MM.1S (cell line): Measurements from ENCODE around the gene HPDL.

ENCODE experiments used
- EZH2 ChIP-seq: fragments of 300-600 bp; sonication (generic); optimal IDR thresholded peaks from 2 replicates; pipeline ENCODE3; 2017; ENCODE audit warnings: low read depth, mild to moderate bottlenecking, antibody characterized with exemption, low read length, mixed read lengths
- EZH2phosphoT487 ChIP-seq: fragments of 300-600 bp; sonication (generic); IDR thresholded peaks from 2 replicates; pipeline ENCODE4 v1.6.1; 2018; ENCODE audit warnings: antibody characterized with exemption, low read length
- TF ChIP-seq, protein P1 (sequence below): fragments of 300-600 bp; sonication (generic); IDR thresholded peaks from 2 replicates; pipeline ENCODE4 v1.5.1; 2016; ENCODE audit warnings: antibody characterized with exemption, low read length, mixed read lengths

DNA sequence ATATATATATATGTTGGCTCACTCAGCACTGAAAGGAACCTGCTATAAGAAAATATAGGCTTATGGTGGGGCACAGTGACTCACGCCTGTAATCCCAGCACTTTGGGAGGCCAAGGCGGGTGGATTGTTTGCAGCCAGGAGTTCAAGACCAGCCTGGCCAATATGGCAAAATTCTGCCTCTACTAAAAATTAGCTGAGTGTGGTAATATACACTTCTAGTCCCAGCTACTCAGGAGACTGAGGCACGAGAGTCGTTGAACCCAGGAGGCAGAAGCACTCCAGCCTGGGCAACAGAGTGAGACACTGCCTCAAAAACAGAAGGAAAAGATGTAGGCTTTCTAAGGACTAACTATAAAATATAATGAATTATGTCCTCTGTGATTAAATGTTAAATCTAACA lies 28.1 kb downstream of the HPDL start:
- TF ChIP-seq, protein P1, sequence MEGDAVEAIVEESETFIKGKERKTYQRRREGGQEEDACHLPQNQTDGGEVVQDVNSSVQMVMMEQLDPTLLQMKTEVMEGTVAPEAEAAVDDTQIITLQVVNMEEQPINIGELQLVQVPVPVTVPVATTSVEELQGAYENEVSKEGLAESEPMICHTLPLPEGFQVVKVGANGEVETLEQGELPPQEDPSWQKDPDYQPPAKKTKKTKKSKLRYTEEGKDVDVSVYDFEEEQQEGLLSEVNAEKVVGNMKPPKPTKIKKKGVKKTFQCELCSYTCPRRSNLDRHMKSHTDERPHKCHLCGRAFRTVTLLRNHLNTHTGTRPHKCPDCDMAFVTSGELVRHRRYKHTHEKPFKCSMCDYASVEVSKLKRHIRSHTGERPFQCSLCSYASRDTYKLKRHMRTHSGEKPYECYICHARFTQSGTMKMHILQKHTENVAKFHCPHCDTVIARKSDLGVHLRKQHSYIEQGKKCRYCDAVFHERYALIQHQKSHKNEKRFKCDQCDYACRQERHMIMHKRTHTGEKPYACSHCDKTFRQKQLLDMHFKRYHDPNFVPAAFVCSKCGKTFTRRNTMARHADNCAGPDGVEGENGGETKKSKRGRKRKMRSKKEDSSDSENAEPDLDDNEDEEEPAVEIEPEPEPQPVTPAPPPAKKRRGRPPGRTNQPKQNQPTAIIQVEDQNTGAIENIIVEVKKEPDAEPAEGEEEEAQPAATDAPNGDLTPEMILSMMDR: no peak
- TF ChIP-seq EZH2 (no peak), EZH2phosphoT487 (no peak)
